Peyer's patch (tissue), 4 donors: ENCODE results near the gene TLCD3A.

Source experiments
- CTCF ChIP-seq, 6 experiments: fragments of 450-650 bp in 4 of 6; fragments of 200-600 bp in 2 of 6; sonication (generic) in 1 of 6; IDR thresholded peaks; one replicate each; pipeline ENCODE4 v1.5.1; 2017 to 2019; ENCODE audit warnings: antibody characterized with exemption in 6 of 6, mild to moderate bottlenecking in 3 of 6, moderate library complexity in 1 of 6
- POLR2A ChIP-seq, 2 donors: fragments of 450-650 bp; IDR thresholded peaks; one replicate each; pipeline ENCODE4 v1.5.1; 2017; ENCODE audit warnings: antibody characterized with exemption in 2 of 2, mild to moderate bottlenecking in 2 of 2, moderate library complexity in 2 of 2

- TF ChIP-seq CTCF (IDR thresholded peaks at IDR 0.05) (no peak), POLR2A (IDR thresholded peaks at IDR 0.05) (no peak)
Observed at GRCh38 chr17:760371-760770, 28.0 kb downstream of the TLCD3A start.
